Erythroblast (primary cell): ENCODE data around the gene DNAJC1.
"Not testable (repeated sequence)": the region's sequence is repeated elsewhere in the genome, so short reads cannot be mapped to it uniquely, and the experiment has no call there.

Experiments used
- GATA1 ChIP-seq: IDR thresholded peaks from 2 replicates; pipeline ENCODE4 v1.6.1; 2011; ENCODE audit warnings: low read depth, mild to moderate bottlenecking, control low read depth, low read length, moderate library complexity
- POLR2A ChIP-seq: IDR thresholded peaks from 2 replicates; pipeline ENCODE4 v1.6.1; 2011; ENCODE audit warnings: mild to moderate bottlenecking, low read length

DNA sequence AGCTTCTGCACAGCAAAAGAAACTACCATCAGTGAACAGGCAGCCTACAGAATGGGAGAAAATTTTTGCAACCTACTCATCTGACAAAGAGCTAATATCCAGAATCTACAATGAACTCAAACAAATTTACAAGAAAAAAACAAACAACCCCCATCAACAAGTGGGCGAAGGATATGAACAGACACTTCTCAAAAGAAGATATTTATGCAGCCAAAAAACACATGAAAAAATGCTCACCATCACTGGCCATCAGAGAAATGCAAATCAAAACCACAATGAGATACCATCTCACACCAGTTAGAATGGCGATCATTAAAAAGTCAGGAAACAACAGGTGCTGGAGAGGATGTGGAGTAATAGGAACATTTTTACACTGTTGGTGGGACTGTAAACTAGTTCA, 162.3 kb downstream of the DNAJC1 start:
- not testable (repeated sequence) for TF ChIP-seq POLR2A, GATA1
